Activated T-helper 2 cell treated with anti-CD3 and anti-CD28 coated beads, Interferon-gamma antibody, Interleukin-2, Interleukin-4, amounts not matched to agents 10 μg/mL and 5 μg/mL and 100 μg/mL, durations not matched to agents 14 hours and 24 hours and 36 hours (primary cell): ENCODE data around the gene SUMF1. TPM values are rescaled to one million over a fixed set of nuclear protein-coding genes. Genes with fewer than 3 reads are reported as not detected.
A peak's percentile ranks its signal among the peaks of the same experiment; 100 is the strongest.

ENCODE experiments used
- DNase-seq: peaks from one replicate; pipeline ENCODE4 v3.0.0; 2021; ENCODE audit warnings: low spot score
- H3K27ac Mint-ChIP-seq: one replicate; pipeline ENCODE4 v1.8.0; 2021; ENCODE audit warnings: mixed read lengths
- H3K27me3 Mint-ChIP-seq: one replicate; pipeline ENCODE4 v1.8.0; 2021; ENCODE audit warnings: low read depth, mixed read lengths
- H3K36me3 Mint-ChIP-seq: one replicate; pipeline ENCODE4 v1.8.0; 2021; ENCODE audit warnings: low read depth, mixed read lengths
- H3K4me1 Mint-ChIP-seq: one replicate; pipeline ENCODE4 v1.8.0; 2021; ENCODE audit warnings: low read depth, mixed read lengths
- H3K4me3 Mint-ChIP-seq: one replicate; pipeline ENCODE4 v1.8.0; 2021; ENCODE audit warnings: low read depth, mild to moderate bottlenecking, moderate library complexity, mixed read lengths
- H3K9me3 Mint-ChIP-seq: one replicate; pipeline ENCODE4 v1.8.0; 2021; ENCODE audit warnings: mixed read lengths
- intact Hi-C: fragments of 100-400 bp; cut with micrococcal nuclease; formaldehyde crosslinking; loops from one replicate; pipeline ENCODE4 v1.15.1; 2023
- total RNA-seq: library from RNA; stranded (reverse); gene quantifications from 2 replicates; pipeline ENCODE4 v1.2.3, GENCODE V29; 2022

SUMF1 gene
- total RNA-seq, result 6.9 and 7.7 TPM in 2 replicates

DNA sequence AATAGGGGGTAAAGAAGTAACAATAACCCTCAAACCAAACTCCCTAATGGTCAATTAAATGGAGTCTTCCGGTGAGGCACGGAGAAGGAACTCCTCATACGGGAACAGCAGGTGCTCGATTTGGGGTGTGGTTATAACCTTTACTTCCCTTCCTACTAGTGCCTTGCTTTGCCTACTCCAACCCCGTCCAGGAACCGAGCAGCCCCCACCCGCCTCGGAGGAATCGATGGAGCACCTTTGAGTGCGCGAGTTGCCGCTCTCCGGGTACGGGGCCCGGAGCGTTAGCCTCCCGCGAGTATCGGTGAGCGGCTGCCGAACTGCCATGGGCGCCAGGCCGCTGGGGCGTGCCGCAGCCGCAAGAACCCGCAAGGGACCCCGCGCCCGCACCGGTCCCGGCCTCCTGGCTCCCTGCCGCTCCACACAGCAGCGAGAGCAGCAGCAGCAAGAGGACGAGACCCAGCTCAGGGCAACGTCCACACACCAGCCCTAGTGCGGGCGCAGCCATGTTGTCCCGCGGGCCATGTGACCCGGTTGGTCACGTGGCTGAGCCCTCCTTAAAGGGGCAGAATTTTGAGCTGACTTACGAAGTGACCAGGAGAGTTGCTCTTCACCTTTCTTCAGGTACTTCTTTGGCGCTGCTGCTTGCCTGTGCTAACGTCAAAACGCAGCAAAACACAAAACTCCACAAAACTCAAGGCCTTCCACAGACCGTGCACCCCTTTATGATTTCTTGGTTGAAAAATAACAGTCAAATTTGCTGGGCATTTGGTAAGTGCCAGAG, at the start of gene SUMF1:
TSS of gene SUMF1 (minus strand) at position 529 of the 781 bp plus-strand sequence. CDS start at position 505, 24 bp downstream.
- Mint-ChIP-seq H3K27ac (peak within 1 kb of the TSS; percentile 91), H3K27me3 (peaks cover 3% of the 10 kb centered on the region), H3K9me3 (no peaks in the 10 kb centered on the region), H3K36me3 (no peaks in the 10 kb centered on the region), H3K4me3 (peak within 1 kb of the TSS; percentile 95), H3K4me1 (peaks cover 16% of the 10 kb centered on the region)
- intact Hi-C loops, result loop anchor here (1.0 to 2.0 kb wide), 4 partner anchors 26 to 116 kb away; partner anchors contain the start of gene ITPR1
- peak; percentile 67 for DNase-seq

DNA sequence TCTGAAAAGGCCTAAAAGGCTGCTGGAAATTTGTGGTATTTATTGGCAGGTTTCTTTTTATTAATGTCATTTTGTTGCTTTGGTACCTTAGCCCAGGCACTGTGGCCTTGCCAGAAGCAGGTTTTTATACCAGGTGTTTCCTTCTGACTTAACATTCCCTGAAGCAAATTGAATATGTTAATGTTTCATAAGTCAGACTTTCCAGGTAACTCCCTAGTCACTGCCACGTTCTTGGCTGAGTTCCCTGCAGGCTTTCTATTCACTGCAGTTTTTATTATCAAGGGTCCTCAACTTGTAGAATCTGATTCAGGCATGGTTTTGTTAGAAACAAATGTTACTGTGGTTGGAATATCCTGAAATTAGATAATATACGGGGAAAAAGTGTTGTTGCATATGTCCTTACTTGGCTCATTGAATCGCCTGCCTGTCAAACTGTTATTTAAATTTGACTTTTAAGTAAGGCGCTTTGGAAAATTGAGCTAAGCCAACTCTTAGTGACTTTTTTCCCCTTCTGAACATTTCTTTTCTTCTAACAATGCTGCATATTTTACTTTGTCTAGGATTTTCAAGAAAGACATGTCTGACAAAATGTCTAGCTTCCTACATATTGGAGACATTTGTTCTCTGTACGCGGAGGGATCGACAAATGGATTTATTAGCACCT, 49.0 kb upstream of the SUMF1 start:
- intact Hi-C loops, result loop anchor here (5.0 kb wide), 1 partner anchor 71 kb away; no protein-coding TSS in a partner anchor
- Mint-ChIP-seq H3K4me1 (peaks cover 34% of the 10 kb centered on the region), H3K27me3 (no peaks in the 10 kb centered on the region), H3K4me3 (no peak overlapping the region), H3K9me3 (no peaks in the 10 kb centered on the region), H3K36me3 (peaks cover 41% of the 10 kb centered on the region), H3K27ac (no peak overlapping the region)
- no peak for DNase-seq

DNA sequence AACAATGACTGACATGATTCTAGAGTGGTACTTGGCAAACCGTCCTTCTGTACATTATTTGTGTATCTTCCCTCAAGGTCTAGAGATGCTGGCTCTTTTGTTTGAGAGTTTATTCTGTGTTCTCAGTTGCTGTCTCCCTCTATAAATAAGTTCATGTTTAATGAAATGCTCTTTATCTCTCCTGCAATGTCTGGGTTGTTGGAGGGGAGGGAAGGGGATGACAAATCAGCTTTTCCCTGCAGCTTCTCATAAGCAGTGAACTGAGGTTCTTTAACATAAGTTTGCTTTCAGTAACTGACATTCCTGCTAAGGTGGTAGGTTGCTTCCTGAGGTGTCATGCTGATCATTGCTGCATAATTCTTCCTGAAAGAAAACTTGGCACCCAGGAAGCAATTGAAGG, 47.8 kb upstream of the SUMF1 start:
- intact Hi-C loops, result loop anchor here (5.0 kb wide), 1 partner anchor 72 kb away; no protein-coding TSS in a partner anchor
- Mint-ChIP-seq H3K4me3 (no peak overlapping the region), H3K9me3 (no peaks in the 10 kb centered on the region), H3K27me3 (no peaks in the 10 kb centered on the region), H3K36me3 (peaks cover 44% of the 10 kb centered on the region), H3K4me1 (peaks cover 31% of the 10 kb centered on the region), H3K27ac (no peak overlapping the region)
- DNase-seq, result no peak

GRCh38 chr3:4514321-4514720, 47.3 kb upstream of the SUMF1 start:
- Mint-ChIP-seq H3K9me3 (no peaks in the 10 kb centered on the region), H3K4me1 (peaks cover 26% of the 10 kb centered on the region), H3K36me3 (peaks cover 44% of the 10 kb centered on the region), H3K4me3 (no peak overlapping the region), H3K27me3 (no peaks in the 10 kb centered on the region), H3K27ac (no peak overlapping the region)
- no peak for DNase-seq
- intact Hi-C loops, result no loop called here

DNA sequence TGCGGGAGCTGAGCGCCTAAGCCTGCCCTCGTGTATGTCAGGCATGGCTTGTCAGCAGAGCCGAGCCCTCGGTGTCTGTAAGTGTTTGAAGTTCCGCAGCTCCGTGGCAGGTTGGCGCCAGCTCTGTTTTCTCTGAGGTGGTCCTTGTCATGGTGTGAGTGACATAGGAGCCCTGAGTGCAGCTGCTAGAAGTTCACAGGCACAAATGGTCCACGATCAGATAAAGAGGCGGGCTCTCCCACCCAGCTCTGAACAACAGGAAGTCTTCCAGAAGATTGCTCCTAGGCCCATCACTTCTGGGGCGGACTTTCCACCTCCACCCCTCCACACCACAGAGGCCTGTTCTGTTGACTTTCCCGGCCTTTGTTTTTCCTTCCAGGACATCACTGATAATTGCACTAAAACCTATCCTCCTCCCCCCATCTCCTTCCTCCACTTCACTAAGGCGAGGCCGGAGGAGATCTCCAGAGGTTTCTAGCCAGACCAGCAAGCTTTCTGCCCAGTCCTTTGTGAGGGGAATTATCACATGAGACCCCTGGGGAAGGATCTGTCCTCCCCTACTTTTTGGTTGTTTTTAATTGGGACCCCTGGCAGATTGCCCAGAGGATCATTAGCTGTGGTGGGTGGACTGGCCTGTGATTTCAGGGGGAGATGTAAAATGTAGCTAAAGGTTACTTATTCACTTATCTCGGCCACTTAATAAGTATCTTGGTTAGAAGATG, 46.0 kb upstream of the SUMF1 start:
- H3K4me1 Mint-ChIP-seq, result peaks cover 17% of the 10 kb centered on the region

GRCh38 chr3:4511491-4512262, 44.6 kb upstream of the SUMF1 start:
- Mint-ChIP-seq H3K4me3 (no peak overlapping the region), H3K4me1 (peaks cover 16% of the 10 kb centered on the region), H3K36me3 (peaks cover 42% of the 10 kb centered on the region), H3K27me3 (no peaks in the 10 kb centered on the region), H3K9me3 (no peaks in the 10 kb centered on the region), H3K27ac (no peak overlapping the region)
- intact Hi-C loops, result no loop called here
- DNase-seq, result no peak

More for the DNA sequence above, 46.0 kb upstream of the SUMF1 start:
- no peaks in the 10 kb centered on the region for H3K27me3 Mint-ChIP-seq
- H3K36me3 Mint-ChIP-seq, result peaks cover 46% of the 10 kb centered on the region
- no peaks in the 10 kb centered on the region for H3K9me3 Mint-ChIP-seq
- no peak for DNase-seq
- no peak overlapping the region for H3K27ac Mint-ChIP-seq
- intact Hi-C loops, result no loop called here
- no peak overlapping the region for H3K4me3 Mint-ChIP-seq

DNA sequence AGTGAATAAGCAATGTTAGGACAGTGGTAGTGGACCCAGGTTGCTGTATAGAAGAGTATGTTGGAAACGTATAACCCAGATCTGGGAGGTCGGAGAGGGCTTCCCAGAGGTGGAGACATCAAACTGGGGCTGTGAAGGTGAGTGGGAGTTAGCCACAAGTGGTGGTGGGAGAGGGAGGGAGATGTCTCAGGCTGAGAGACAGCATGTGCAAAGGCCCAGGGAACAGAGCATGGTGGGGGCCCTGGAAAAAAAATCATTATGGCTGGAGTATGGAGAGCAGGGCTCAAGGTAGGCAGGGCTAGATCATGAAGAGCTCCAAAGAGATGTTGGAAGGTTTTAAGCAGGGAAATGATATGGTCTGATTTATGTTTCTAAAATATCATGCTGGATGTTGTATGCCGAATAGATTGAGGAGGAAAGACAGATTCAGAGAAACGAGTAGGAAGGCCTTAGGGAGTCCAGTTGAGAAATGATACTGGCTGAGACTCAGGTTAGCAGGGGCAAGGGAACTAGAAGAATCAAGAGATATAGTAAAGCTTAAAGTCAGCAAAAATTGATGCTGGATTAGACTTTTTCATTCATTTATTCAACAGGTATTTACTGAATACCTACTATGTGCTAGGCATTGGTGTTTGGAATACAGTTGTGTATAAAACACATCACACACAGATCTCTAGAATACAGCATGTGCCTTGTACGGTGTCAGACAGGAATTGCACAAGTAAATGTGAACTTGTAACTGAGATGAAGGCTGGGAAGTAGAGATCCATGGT, 43.1 kb upstream of the SUMF1 start:
- Mint-ChIP-seq H3K9me3 (no peaks in the 10 kb centered on the region), H3K4me3 (no peak overlapping the region), H3K27ac (no peak overlapping the region), H3K4me1 (peaks cover 28% of the 10 kb centered on the region), H3K36me3 (peaks cover 50% of the 10 kb centered on the region), H3K27me3 (no peaks in the 10 kb centered on the region)
- DNase-seq, result no peak
- intact Hi-C loops, result no loop called here

- Mint-ChIP-seq H3K9me3 (no peaks in the 10 kb centered on the region), H3K27ac (no peak overlapping the region), H3K36me3 (peaks cover 50% of the 10 kb centered on the region), H3K27me3 (no peaks in the 10 kb centered on the region), H3K4me1 (peaks cover 34% of the 10 kb centered on the region), H3K4me3 (no peak overlapping the region)
- no peak for DNase-seq
- intact Hi-C loops, result no loop called here
These were observed 42.0 kb upstream of the SUMF1 start for GRCh38 chr3:4509043-4509442.

GRCh38 chr3:4508048-4508981, 41.2 kb upstream of the SUMF1 start:
- peaks cover 47% of the 10 kb centered on the region for H3K36me3 Mint-ChIP-seq
- H3K9me3 Mint-ChIP-seq, result no peaks in the 10 kb centered on the region
- H3K4me3 Mint-ChIP-seq, result no peak overlapping the region
- H3K4me1 Mint-ChIP-seq, result peaks cover 42% of the 10 kb centered on the region
- no peaks in the 10 kb centered on the region for H3K27me3 Mint-ChIP-seq
- H3K27ac Mint-ChIP-seq, result no peak overlapping the region
- intact Hi-C loops, result no loop called here
- no peak for DNase-seq

DNA sequence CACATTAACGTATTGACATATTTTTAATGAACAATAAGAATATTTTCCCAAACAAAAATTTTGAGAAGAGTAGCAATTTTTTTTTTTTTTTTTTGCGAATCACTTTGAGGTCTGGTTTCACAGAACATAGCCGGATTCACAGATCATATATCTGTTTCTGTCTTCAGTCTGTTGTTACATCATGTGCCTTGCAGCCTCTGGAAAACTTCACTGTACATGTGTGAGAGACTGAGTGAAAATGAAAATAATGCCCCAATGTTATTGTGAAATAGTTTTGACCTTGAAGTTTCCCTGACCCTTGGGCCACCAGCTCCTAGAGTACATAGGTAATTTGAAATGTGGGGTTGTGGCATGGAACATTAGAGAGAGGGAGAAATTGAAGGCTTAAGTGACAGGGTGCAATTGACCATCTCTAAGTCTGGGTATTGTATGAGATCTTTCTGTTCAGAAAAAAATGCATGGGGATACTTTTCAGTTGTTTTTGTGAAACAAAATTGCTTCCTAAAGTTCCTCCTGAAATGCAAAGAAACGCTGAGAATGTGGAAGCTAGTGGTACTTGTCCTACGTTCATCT, 40.0 kb upstream of the SUMF1 start:
- H3K27me3 Mint-ChIP-seq, result no peaks in the 10 kb centered on the region
- H3K4me1 Mint-ChIP-seq, result peaks cover 43% of the 10 kb centered on the region
- H3K4me3 Mint-ChIP-seq, result no peak overlapping the region
- no peaks in the 10 kb centered on the region for H3K9me3 Mint-ChIP-seq
- peaks cover 46% of the 10 kb centered on the region for H3K36me3 Mint-ChIP-seq
- H3K27ac Mint-ChIP-seq, result no peak overlapping the region
- intact Hi-C loops, result no loop called here
- no peak for DNase-seq

GRCh38 chr3:4506559-4507023, 39.5 kb upstream of the SUMF1 start:
- intact Hi-C loops, result no loop called here
- no peak overlapping the region for H3K4me3 Mint-ChIP-seq

More at GRCh38 chr3:4506559-4507023, 39.5 kb upstream of the SUMF1 start:
- peak overlapping the region; percentile 1 for H3K27ac Mint-ChIP-seq
- peaks cover 50% of the 10 kb centered on the region for H3K36me3 Mint-ChIP-seq
- peaks cover 43% of the 10 kb centered on the region for H3K4me1 Mint-ChIP-seq
- H3K27me3 Mint-ChIP-seq, result no peaks in the 10 kb centered on the region
- no peak for DNase-seq
- no peaks in the 10 kb centered on the region for H3K9me3 Mint-ChIP-seq
